HG03442 (cell line): Measurements from ENCODE around the gene OR5A2.
"Not testable (repeated sequence)": the region's sequence is repeated elsewhere in the genome, so short reads cannot be mapped to it uniquely, and the experiment has no call there.

Source experiments
- ATAC-seq: cut with Tn5 transposase; IDR thresholded peaks from one replicate; pipeline ENCODE4 v1.9.1; 2021; ENCODE audit warnings: mild to moderate bottlenecking, moderate library complexity; ENCODE audit not compliant: unreplicated experiment

Gene OR5A2

GRCh38 chr11:59426361-59427067, at the start of gene OR5A2:
OR5A2 (minus strand) TSS chr11:59426413; CDS start chr11:59422953, 3,460 bp downstream.
- no peak for ATAC-seq

- no peak for ATAC-seq
Measured at GRCh38 chr11:59475176-59475575, 49.0 kb upstream of the OR5A2 start.

DNA sequence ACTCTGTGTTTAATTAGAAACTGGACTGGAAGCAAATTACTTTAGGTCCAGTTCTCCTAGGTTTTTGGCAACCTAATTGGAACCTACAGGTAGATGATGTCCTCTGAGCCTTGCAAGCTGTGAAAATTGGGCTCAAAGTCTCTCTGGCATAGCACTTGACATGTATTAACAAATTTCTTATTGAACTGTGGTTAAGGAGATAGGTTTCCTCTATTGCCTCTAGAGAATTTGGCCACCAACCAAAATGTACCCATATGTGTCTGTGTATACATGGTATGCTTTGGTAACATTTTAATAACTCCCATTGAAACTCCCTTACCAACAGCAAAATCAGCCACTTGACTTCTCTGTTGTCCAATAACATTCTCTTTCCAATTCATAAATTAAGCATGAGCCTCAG, 46.8 kb upstream of the OR5A2 start, which contains the start of gene OR4D10:
OR4D10 (plus strand) TSS at position 301 of the 400 bp plus-strand sequence. CDS start 4,115 bp downstream, outside the sequence.
- no peak for ATAC-seq

- ATAC-seq: no peak
Measured at GRCh38 chr11:59463190-59463641, 37.0 kb upstream of the OR5A2 start.

DNA sequence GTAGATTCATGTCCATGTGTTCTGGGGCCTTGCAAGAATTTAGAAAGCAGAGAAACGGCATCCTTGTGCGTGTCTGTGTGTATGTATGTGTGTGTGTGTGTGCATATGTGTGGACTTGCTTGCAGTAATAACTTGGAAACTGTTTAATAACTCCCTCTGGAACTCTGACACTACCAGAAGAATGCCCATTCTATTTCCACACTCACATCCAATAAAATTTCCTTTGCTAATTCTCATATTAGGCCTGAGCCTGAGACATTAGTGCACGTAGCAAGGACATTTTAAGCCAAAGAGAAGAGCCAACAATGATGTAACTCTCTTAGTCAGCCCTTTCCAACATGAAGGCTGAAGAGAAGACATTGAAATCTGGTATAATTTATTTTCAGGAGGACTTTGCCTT, 33.7 kb upstream of the OR5A2 start:
- ATAC-seq: no peak

GRCh38 chr11:59456661-59457060, 30.4 kb upstream of the OR5A2 start, which contains the start of gene OR4D6:
OR4D6 (plus strand) TSS chr11:59456961; CDS start chr11:59456961, 0 bp downstream.
- ATAC-seq: no peak

- no peak for ATAC-seq
Measured at GRCh38 chr11:59448484-59448883, 22.3 kb upstream of the OR5A2 start.

DNA sequence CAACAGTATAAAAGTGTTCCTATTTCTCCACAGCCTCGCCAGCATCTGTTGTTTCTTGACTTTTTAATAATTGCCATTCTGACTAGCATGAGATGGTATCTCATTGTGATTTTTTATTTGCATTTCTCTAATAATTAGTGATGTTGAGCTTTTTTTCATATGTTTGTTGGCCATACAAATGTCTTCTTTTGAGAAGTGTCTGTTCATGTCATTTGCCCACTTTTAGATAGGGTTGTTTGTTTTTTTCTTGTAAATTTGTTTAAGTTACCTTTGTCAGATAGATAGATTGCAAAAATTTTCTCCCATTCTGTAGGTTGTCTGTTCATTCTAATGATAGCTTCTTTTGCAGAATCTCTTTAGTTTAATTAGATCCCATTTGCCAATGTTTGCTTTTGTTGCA, 19.4 kb upstream of the OR5A2 start:
- not testable (repeated sequence) for ATAC-seq

GRCh38 chr11:59437770-59438169, 11.6 kb upstream of the OR5A2 start:
- no peak for ATAC-seq

- ATAC-seq: no peak
Measured at GRCh38 chr11:59436169-59436568, 10.0 kb upstream of the OR5A2 start, which contains the start of gene OR5A1. OR5A1 (plus strand) TSS chr11:59436469; CDS start chr11:59443169, 6,700 bp downstream.

DNA sequence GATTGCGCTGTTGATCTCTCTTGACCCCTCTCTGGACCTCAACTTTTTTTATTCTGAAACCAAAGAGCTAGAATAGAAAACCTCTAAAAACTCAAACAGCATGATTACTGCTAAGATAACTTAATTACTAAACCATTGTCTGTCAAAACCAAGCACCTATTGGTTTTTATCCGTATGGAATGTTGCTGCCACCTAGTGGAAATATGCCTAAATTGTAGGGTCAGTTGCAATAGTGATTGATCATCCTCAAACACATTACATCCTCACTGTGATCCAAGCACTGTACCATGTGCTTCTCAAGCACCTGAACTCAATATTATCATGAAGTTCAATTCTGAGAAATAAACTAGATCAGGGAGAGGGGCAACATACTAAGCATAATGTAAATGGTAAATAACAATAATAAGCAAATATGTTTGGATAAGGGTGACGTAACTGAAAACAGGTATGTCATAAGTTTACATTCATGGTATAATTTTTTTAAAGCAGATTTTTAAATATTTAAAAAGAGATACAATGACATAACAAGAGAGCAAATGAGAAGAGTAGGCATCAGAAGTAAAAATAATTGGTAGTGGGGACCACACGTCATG, 3.8 kb upstream of the OR5A2 start:
- peak; percentile 60 for ATAC-seq

DNA sequence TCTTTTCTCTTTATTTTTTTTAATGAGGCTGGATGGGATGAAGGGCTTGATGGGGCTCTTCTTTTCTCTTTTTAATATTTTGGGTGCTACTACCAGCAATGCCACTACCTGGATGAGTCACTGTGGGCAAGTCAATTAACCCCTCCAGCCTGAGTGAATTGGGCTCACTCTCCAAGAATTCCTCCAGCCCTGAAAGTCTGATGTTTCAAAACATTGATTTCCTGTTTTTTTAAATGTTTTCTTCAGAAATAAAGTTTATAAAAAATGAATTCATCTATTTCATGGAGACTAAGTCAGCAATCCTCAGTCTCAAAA, 812 bp upstream of the OR5A2 start:
- ATAC-seq: no peak

GRCh38 chr11:59425131-59425530, 1.1 kb downstream of the OR5A2 start:
- ATAC-seq: no peak

DNA sequence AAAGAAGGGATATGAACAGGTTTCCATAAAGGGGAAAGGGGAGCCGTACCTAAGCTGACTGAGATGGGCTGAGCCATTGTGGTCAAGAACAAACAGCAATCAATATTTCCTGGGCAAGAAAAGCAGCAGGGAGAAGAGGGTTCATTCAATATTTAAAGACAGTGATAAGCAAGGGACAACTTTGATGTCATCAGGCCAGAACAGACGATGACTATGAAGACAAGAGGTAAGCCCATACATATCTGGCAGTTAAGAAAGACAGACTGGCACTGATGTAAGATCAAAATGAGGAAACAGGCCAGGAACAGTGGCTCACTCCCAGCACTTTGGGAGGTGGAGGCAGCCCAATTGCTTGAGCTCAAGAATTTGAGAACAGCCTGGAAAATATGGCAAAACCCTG, 2.4 kb downstream of the OR5A2 start:
- no peak for ATAC-seq

DNA sequence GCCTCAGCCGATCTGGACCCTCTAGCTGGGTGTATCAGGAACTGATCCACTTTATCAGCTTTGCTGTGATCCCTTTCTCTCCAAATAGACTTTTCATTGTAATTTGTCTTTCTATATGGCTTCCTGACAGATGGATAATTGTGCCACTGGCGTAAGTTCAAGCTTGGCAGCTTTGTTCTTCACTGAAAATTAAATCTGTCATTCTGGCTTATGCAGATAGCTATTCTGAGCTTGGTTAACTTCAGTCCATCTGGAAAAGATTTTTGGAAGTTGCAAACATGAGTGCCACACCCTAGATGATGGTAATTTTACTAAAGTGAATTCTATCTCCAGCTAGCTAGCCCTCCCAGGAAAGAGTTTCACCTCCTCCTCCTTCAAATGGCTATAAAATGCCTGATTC, 8.1 kb downstream of the OR5A2 start:
- no peak for ATAC-seq

DNA sequence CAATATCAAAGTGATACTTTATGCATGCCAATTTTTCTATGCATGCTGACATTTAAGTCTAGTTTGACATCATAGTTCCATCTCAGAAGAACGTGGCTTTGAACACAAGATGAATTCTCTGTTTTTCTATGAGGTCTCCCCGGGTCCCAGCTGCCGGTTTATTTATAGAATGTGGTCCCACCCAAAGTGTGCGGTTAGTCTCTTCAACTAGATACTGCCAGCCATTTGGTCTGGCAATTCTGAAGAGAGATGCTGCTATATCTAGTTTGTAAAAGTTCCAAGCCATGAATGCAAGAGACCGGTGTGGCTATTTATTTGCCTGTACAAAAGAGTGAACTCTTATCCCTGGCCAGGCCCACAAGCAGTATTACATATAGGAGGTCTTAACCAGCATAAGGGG, 9.2 kb downstream of the OR5A2 start:
- no peak for ATAC-seq

DNA sequence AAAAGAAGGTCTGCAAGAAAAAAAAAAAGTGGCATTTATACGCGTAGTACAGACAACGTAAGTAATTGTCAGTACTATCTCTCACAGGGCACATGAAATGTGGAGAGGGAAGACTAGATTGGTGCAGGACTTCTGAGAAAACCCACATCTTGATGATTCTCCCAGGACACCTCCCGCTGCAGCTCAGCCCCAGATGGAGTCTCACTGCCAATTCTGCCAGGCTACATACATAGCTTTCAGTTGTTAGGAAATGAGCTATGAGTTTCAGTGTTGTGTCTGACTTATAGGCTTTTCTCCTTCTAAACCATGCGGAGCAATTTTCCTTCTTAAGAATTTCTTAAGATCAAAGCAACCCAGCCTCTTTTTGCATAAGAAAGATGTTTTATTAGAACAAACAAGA, 9.6 kb downstream of the OR5A2 start:
- ATAC-seq: no peak

DNA sequence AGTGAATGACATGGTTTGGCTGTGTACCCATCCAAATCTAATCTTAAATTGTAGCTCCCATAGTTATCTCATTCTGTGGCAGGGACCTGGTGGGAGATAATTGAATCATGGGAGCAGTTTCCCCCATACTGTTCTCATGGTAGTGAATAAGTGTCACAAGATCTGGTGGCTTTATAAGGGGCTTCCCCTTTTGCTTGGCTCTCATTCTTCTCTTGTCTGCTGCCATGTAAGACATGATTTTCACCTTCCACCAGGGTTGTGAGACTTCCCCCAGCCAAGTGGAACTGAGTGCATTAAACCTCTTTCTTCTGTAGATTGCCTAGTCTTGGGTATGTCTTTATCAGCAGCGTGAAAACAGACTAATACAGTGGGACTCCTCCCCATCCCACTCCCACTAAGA, 11.1 kb downstream of the OR5A2 start:
- ATAC-seq: no peak

DNA sequence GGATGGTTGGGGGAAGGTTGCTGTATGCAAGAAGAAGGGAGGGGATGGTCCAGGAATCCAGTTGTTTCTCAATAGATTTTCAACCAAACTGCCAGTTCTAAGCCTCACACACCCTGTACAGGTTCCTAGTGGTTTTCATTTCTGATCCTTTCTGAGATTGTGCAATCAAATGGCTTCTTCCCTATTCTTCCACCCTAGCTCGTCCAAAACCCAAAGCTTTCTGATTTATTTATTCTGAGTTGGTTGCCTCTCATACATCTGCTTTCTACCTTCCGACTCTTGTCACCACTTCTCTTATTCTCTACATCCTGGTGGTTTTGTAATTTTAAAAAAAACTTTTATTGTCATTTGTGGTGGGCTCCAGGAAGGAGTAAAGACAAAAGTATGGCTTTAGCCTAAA, 12.6 kb downstream of the OR5A2 start:
- ATAC-seq: no peak

DNA sequence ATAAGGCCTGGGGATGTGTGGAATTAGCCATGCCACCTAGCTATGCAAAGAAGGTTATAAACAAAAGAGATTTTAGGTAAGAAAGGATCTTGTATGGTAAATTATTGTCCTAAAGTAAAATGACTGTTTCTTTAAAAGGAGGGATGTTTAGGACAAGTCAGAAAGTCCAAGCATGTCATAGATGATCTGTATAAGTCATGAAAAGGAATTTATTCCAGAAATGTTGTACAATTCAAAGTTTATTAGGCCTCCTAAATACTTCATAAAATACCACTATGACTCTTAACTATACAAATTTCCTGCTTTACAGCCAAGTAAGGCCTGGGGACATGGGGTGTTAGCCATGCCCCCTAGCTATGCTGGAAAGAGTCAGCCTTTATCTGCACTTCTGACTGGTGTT, 22.7 kb downstream of the OR5A2 start:
- ATAC-seq: no peak

- ATAC-seq: no peak
Measured at GRCh38 chr11:59401262-59401552, 25.0 kb downstream of the OR5A2 start.

DNA sequence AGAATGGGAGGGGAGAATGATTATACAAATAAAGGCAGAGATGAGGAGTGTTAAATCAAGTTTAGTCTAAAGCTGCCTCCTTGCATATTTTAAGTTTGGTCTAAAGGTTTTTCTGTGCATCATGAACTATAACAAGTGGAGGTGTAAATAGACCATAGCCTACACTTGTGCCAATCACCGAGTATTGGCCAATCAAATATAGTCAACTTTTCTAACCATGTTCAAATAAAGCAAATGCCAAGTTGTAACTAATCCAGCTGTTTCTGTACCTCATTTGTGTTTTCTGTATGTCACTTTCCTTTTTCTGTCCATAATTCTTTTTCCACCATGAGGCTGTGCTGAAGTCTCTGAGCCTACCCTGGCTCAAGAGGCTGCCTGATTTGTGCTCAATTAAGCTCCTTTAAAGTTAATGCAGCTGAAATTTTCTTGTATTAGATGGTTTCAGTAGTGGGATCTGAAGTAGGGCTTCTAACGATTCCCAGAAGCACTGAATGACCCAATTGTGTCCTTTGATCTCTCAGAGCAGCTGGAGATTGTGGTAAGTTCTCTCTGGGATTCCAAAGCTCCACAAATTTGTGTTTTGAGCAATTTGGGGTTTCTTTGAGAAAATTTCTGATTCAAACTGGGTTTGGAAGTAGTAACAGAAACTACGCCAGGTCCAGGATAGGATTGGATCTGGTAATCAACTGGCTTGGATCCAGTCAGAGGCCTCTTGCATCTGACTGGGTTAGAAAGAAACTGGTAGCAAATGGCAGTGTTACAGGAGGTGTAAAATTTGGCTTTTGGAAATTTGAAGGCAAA, 25.6 kb downstream of the OR5A2 start:
- no peak for ATAC-seq
